GM19438 (cell line): ENCODE results near the gene CCR9.
"Not testable (repeated sequence)": the region's sequence is repeated elsewhere in the genome, so short reads cannot be mapped to it uniquely, and the experiment has no call there.

Experiments
- ATAC-seq: cut with Tn5 transposase; IDR thresholded peaks from one replicate; pipeline ENCODE4 v1.9.1; 2021; ENCODE audit warnings: low read depth; ENCODE audit not compliant: unreplicated experiment

Gene CCR9, protein sequence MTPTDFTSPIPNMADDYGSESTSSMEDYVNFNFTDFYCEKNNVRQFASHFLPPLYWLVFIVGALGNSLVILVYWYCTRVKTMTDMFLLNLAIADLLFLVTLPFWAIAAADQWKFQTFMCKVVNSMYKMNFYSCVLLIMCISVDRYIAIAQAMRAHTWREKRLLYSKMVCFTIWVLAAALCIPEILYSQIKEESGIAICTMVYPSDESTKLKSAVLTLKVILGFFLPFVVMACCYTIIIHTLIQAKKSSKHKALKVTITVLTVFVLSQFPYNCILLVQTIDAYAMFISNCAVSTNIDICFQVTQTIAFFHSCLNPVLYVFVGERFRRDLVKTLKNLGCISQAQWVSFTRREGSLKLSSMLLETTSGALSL

DNA sequence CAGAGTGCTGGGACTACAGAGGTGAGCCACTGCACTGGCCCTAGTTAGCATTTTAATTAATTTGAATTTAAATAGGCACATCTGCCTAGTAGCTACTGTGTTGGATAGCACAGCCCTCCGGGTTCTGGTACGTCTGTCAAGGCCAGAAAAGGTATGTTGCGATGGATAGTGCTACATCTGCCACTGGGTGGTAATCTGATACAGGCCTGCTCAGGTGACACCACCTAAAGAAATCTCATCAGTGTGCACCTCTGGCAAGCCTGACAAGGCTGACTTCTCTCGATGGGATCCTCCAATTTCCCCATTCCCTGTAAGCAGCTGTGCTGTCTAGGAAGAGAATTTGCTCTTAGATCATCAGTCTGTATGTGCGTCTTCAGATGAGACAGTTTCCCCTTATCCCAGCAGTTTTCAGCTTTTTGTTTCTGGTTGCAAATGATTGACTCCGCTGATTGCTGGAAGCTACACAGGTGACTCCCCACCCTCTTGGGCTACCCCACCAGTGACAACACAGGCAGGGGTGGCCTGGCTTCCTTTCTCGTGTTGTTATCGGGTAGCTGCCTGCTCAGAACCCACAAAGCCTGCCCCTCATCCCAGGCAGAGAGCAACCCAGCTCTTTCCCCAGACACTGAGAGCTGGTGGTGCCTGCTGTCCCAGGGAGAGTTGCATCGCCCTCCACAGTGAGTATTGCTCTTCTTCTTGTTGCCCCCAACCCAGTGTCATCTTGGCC lies at the start of gene CCR9:
Gene CCR9, plus strand, starts transcription at position 565 of the 727 bp plus-strand sequence. CDS start 8,391 bp downstream, outside the sequence.
- ATAC-seq = no peak

DNA sequence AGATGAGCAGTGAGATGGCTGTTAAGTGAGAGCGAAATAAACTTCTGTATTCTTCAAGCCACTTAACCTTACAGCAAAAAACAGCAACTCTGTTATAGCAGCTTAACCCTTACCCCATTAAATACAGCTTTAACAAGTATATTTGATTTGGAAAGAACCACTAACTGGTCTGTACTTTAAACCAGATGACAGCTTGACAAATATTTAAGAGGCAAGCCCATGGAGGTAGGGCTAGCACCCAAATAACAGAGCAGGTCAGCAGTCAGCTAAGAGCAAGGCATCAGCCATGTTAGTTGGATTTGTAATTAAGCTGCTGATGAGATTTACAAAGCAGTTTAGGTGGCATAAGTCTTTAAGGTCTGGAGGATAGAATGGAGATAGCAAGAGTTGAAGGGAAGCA lies 47.9 kb upstream of the CCR9 start:
- ATAC-seq = no peak

DNA sequence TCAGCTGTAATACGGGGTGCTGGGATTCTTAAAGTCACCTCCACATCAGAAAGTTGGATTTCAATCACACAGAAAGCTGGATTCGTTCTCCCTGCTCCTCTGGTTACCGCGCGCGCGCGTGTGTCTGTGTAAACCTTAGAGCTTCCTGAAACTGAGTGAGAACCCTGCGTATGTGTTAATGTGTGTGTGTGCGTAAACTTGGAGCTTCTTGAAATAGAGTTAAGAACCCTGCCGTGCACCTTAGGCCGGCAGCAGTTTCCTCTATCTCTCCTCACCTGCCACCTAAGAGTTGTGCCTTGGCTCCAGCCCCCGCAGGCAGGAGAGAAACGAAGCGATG lies 45.0 kb upstream of the CCR9 start:
- ATAC-seq = peak; percentile 25

DNA sequence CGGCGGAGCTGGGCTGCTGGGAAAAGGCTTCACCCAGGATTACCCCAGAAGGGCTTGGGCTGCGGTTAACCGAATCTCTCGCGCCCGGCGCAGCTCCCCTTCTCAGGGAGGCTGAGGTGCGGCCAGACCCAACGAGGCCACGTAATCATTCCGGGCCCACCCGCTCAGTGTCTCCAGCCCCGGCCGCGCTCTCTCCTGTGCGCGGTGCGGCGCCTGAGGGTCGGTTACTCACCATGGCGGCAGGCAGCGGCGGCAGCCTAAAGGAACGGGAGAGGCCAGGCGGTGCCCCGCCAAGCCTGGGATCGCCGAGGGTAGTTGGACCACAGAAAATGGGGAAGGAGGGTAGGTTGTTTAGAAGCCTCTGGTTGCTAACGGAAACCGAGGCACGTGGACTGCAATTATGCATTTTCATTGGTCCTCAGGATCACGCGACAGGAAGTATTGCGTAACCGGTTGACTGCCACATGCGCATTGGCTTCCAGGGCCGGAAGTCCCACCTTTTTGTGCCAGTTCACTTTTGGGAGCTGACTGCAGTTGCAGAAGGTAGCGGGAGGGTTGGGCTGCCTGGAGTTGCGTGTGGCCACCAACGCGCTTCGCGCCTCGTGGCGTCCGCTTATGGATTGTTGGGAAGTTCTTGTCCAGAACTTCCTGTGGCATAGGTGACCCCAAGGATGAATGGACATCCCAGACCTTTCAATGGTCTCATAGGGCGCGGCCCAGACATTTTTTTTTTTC lies 44.4 kb upstream of the CCR9 start, which contains the start of gene LZTFL1:
Gene LZTFL1, minus strand, starts transcription at position 363 of the 735 bp plus-strand sequence. Its CDS starts 128 bp downstream, at position 235.
- ATAC-seq = peak; percentile 89

DNA sequence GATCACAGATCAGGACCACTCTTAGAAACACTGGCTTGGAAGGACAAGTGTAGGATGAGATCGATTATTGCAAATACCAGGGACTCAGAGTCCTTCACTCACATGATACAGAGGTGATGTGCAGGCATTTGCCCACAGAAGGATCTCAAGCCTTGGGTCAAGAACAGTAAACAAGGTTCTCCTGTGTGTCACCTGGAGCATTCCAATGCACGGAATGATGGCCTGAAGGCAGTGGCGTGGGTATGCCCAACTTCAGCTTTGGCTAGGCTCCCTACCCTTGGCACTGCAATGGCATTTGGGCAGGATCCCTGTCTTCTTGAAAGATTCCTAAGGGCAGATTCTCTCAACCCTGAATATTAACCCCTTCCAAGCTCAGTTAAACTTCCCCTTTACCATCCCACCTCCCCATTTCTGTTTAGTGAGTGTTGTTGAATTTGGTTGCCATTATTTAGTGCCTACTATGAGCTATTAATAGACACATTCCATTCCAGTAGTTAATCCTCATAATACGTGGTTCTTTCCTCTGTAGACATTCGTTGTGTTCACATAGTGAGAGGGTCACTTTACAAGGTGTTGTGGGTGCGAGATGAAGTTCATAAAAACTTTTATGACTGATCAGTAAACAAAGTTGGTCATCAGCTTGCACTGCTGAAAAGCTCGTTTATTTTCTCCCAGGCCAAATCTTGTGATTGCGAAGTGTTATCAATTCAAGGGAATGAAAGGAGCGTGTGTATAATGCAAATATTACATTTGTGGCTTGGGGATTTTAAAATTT lies 43.3 kb upstream of the CCR9 start:
- ATAC-seq = no peak

DNA sequence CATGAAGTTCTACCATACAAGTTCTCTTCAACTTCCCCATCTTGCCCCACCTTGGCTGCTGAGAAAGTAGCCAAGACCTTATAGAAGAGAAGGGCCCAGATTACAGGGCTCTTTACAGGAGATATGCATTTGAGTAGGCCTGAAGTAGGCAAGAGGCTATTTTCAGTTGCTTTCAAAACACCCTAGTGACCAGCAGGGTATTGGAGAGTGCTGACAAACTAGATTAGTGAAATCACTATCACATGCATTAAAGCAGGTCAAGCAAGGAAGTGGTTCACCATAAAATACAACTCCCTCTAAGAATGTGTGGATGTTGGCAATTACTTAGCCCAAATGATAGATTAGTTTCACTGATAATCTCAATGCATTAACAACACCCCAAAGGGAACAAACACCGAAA lies 41.7 kb upstream of the CCR9 start:
- no peak for ATAC-seq

DNA sequence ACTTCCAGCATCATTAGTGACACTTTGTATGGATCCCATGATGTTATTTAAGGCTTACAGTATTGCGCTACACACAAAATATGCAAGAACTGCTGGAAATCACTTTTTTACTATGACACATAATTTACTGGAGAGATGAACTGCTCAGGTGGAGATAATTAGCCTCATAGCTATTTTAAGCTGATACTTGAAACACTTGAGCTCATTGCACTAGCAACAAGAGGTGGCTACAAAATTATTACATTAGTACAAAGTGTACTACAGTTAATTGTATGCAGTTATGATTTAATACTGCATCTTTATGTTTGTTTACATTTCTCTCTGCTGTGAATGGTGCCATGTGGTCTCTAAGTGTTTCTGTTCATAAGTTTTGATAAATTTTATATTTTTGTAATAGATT lies 38.0 kb upstream of the CCR9 start:
- ATAC-seq = no peak

DNA sequence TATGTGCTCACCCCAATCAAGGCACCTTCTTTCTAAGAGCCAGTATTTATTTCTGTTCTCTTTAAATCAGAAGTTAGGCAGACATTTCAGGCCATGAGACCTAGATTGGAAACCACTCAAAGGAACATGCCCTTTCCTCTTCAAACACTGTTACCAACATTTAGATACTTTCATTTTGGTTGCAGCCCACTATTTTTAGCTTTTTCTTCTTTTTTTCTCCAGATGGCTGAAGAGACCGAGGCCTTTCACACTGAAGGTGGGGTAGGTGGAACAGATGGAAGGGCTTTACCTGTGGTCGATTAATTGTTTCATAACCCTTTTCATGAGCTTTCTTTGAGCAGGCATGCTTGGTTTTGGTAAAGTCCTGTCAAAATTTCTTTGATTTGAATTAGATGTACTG lies 33.5 kb upstream of the CCR9 start:
- ATAC-seq = no peak

DNA sequence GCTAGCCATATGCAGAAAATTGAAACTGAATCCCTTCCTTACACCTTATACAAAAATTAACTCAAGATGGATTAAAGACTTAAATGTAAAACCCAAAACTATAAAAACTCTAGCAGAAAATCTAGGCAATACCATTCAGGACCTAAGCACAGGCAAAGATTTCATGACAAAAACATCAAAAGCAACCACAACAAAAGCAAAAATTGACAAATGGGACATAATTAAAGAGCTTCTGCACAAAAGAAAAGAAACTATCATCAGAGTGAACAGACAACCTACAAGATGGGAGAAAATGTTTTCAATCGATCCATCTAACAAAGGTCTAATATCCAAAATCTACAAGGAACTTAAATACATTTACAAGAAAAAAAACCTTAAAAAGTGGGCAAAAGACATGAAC lies 30.0 kb upstream of the CCR9 start:
- ATAC-seq = not testable (repeated sequence)

DNA sequence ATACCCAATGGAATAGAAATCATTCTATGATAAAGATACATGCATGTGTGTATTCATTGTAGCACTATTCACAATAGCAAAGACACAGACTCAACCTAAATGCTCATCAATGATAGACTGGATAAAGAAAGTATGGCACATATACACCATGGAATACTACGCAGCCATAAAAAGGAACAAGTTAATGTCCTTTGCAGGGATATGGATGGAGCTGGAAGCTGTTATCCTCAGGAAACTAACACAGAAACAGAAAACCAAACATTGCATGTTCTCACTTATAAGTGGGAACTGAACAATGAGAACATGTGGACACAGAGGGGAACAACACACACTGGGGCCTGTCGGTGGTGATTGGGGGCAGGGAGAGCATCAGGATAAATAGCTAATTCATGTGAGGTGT lies 29.3 kb upstream of the CCR9 start:
- ATAC-seq = not testable (repeated sequence)

DNA sequence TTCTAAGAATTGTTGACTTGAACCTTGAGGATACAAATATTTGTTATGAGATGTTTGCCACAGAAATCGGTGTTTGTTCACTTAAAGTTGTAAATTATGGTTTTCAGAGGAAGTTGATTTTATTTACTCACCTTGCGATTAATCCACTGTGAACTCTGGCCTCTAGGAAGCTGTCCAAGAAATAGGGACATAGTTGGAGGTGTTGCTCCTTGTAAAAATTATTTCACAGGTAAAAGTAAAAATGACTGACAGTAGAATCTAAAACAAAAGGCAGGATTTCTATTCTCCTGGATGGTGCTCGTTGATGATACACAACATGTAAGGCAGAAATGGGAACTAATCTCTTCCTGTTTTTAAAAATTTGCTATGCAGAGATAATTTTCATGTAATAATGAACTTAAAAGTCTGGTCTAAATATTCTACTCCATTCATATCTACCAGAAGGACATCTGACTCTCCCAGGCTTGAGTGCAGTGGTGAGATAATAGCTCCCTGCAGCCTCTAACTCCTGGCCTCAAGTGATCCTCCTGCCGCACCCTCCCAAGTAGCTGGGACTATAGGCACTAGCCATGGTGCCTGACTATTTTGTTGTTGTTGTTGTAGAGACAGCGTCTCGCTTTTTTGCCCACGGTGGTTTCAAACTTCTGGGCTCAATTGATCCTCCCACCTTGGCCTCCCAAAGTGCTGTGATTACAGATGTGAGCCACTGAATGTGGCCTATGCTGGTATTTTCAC lies 27.4 kb upstream of the CCR9 start:
- no peak for ATAC-seq

DNA sequence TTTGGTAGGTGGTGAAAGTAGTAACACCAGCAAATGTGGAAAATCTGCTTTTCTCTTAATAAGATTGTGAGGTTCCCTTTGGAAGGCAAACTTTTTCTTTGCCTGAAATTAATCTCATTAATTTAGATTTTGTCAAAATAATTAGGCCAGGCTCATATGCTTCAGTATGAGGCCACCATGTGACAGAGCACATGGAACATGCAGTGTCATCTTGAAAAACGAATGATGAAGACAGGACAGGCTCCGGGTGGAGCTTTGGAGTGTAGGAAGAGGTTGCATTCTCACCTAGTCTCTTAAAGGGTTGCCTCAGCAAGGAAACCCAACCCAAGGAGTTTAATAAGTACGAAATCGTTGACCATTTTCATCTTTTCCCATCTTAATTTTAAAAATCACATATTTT lies 25.9 kb upstream of the CCR9 start:
- no peak for ATAC-seq

DNA sequence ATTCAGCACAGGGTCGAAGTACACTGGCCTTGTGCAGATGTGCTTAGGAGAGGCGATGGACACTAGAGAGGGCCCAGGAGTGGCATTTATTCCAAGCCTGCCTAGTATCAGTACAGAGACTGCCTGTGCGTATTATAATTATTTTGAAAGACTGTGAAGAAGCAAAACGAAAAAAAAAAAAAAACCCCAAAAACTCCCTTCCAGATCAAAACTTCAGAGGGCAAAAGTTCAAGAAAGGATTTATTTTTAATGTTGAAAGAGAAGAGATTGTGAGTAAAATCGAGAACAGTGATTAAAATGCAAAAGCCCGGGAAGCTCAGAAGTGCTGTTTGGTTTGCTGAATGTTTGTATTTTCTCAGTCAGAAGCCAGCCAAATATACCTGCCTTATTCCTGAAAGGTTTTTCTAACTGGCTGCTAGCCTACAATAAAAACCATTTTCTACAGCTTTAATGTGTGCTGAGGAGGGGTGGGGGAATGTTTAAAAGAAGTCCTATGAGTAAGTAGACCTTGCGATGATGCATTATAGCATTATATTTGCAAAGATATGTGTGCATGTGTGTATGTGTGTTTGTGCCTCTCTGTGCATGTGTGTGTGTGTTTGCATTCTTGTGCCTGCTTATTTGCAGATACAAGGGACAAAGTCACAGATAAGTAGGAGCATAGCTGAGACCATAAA lies 25.2 kb upstream of the CCR9 start:
- ATAC-seq = no peak

DNA sequence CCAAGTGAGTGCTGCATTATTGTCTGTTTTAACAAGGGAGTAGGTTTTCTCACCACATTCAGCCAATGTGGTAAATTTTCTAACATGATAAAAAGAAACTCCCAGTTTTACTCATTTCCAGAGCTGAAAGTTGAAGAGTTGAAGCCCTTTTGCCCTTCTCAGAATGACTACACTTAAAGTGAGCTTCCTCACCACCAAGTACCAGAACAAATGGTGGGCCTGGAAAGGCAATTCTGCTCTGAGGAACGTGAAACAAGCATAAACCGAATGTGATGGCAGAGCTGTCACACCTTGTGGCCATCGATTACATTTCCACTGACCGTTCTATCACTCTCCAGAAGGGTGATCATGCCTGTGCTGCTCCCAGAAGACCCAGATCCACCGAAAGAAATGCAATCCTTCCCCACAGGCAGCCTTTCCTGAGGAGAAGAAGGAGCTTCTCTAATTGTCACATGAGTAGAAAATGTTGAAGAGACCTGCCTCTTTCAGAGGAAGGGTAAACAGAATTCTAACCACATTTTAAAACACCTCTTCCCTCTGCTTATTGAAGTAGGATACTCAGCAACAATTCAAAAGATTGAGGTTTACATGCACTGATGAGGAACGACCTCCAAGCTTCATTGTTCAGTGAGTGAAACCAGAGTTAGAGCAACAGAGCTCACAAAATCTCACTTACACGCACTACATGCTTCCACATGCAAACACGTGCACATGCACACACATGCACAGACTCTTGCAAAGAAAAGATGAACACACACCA lies 21.4 kb upstream of the CCR9 start:
- ATAC-seq = peak; percentile 74

DNA sequence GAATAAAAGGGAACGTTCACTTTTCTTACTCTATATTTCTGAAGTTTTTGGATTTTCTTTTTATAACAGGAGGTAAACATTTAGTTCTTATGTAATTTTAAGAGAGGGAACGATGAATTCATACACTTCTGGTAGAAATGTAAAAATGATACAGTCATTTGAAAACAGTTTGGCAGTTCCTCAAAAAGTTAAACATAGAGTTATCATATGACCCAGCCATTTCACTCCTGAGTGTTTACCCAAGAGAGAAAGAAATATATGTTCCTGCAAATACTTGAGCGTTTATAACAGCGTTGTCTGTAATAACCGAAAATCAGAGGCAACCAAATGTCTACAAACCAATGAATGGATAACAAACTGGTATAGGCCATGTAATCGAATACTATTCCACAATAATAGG lies 20.8 kb upstream of the CCR9 start:
- no peak for ATAC-seq

DNA sequence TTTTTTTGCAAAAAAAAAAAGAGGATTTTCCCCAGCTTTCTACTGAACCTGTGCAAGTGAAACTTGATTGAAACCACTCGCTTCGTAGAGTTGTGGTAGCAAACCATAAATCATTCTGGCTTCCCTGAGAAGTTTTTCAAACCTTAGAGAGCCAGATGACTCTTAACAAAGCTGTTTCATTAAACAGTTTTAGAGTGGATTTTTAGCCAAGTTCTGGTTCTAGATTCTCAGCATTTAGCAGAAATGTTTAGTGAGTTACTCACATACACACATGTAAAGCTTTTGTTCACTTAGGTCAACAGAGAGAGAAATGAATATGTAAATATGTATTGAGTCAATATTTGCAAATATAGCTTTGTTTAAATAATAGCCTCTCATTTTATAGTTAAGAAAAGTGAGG lies 18.1 kb upstream of the CCR9 start:
- ATAC-seq = no peak

DNA sequence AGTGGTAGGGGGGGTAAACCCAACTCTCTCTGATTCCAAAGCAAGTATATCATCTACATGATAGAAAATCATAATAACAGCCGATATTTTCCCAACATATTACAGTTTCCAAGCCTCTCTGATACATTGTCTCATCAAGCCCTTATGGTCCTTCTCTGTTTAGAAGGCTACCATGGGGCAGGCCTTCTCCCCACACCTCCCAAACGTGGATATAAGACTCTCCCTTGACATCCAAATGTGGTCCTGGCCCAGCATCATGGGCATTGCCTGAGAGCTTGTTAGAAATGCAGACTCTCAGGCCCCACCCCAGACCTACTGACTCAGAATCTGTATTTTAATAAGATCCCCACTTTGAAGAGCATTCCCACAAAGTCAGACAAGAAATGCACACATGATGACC lies 17.7 kb upstream of the CCR9 start:
- ATAC-seq = no peak

DNA sequence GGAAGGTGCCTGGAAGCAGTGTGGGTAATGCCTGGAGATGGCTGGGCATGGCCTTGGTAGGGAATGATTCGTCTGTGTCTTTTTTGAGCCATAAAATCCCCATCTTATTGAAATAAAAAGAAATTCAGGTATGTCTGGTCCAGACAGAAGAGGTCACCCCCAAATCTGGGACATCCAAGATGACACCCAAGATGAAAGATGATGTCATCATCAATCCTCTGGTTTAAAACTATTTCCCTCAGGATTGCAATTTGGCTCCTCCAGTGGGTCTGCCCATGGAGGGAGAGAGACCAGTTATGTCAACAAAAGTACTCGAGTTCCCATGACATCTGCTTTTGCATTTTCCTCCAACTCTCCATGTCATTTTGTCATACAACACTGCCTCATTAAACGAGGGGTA lies 16.7 kb upstream of the CCR9 start:
- ATAC-seq = no peak

DNA sequence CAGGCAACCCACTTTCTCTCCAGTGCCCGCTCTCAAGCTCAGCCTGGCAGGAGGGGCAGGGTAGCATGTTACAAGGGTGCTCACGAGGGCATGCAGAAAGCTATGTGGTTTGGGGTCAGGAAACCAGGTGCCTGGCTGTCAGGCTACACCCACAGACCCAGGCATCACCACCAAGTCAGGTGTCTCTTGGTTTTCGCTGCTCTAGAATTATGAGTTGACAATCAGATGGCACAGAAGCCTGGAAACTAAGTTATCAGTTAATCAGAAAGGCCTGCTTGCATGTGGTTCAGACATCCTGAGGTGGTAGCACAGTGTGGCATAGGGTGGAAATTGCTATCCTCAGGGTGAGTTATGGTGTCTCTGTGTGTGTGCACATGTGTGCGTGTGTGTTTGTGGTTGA lies 16.2 kb upstream of the CCR9 start:
- no peak for ATAC-seq
